ENCODE results near the gene CPVL. TPM values are rescaled to one million over a fixed set of nuclear protein-coding genes. Genes with fewer than 3 reads are reported as not detected.

The CPVL gene
- total RNA-seq, 1 experiment from 2014 or later = 26.9 TPM

DNA sequence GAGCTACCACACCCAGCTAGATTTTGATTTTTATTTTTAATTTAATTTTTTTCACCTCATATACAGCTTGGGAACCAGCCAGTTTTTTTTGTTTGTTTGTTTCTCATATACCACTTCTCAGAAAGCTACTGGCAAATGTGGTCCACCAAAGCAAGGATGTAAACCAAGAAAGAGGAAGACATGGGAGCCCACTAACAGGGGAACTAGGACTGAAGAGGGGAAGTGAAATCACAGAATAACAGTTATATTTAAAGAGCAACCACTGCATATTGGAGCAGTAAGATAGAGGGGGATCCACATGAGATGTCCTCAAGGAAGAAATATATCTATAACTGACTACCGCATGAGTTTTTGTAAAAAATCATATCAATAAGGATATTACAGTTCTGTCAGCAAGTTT lies 10.5 kb downstream of the CPVL start:
- no peak overlapping the region for H3K27ac Mint-ChIP-seq
- no peaks in the 10 kb centered on the region; the same call in 1 of the 2 replicates for H3K27me3 Mint-ChIP-seq (ENCODE audit: low read depth)

More for the DNA sequence above, 10.5 kb downstream of the CPVL start:
- Histone ChIP-seq H2AK5ac (ENCODE audit: insufficient read length, low read length) (no peak overlapping the region), H2BK15ac (ENCODE audit: low read depth, low read length) (no peak overlapping the region), H3K9me3 (ENCODE audit: control insufficient read depth, low read depth, low read length) (no peaks in the 10 kb centered on the region), H2BK120ac (ENCODE audit: low read depth, low read length, poor library complexity, severe bottlenecking) (no peak overlapping the region), H3K14ac (ENCODE audit: insufficient read depth, low read length) (no peak overlapping the region), H3K23me2 (ENCODE audit: insufficient read length, low read depth, low read length, poor library complexity, severe bottlenecking) (no peaks in the 10 kb centered on the region), H4K8ac (replicated peaks; ENCODE audit: insufficient read length, low read depth, low read length) (no peak overlapping the region), H3K18ac (ENCODE audit: insufficient read length, low read depth, low read length) (no peak overlapping the region), H3K27me3 (ENCODE audit: insufficient read depth, low read length) (no peaks in the 10 kb centered on the region), H2BK5ac (ENCODE audit: insufficient read length, low read length) (no peak overlapping the region), H3K4me1 (ENCODE audit: insufficient read depth, low read length) (no peaks in the 10 kb centered on the region), H3K27ac (ENCODE audit: insufficient read length, low read depth, low read length) (no peak overlapping the region), H2BK20ac (ENCODE audit: low read depth, low read length, poor library complexity, severe bottlenecking) (no peak overlapping the region), H2AFZ (ENCODE audit: low read length) (no peak overlapping the region), H4K20me1 (ENCODE audit: control insufficient read depth, insufficient read depth, insufficient read length) (no peaks in the 10 kb centered on the region), H2BK12ac (ENCODE audit: insufficient read length, low read depth, low read length) (no peak overlapping the region), H3K79me1 (ENCODE audit: insufficient read depth, low read depth, low read length, poor library complexity, severe bottlenecking) (no peaks in the 10 kb centered on the region), H3T11ph (ENCODE audit: low read length) (no peak overlapping the region), H4K91ac (ENCODE audit: insufficient read length, low read depth, low read length) (no peak overlapping the region), H3K9ac (ENCODE audit: extremely low read depth, insufficient read length, low read length) (no peak overlapping the region), H3K23ac (ENCODE audit: insufficient read length, low read depth, low read length) (no peak overlapping the region), H3K79me2 (ENCODE audit: insufficient read depth, low read length) (no peaks in the 10 kb centered on the region), H3K4ac (ENCODE audit: low read depth, low read length) (no peak overlapping the region), H4K5ac (ENCODE audit: insufficient read length, low read depth, low read length) (no peak overlapping the region), H3K4me2 (ENCODE audit: insufficient read depth, insufficient read length, low read length) (no peak overlapping the region), H3K56ac (ENCODE audit: insufficient read length, low read depth, low read length) (no peak overlapping the region)
- H3K4me1 Mint-ChIP-seq = peaks cover 0 to 7% of the 10 kb centered on the region in 2 experiments; a peak in 3 of 4 replicates
- no CpG with 5 or more reads among the region's 1 CpG for WGBS (ENCODE audit: extremely low coverage, insufficient read length, low lambda C conversion rate)
- peaks cover 0 to 10% (median 0%) of the 10 kb centered on the region in 3 experiments; a peak in 2 of 7 replicates for H3K36me3 Mint-ChIP-seq (ENCODE audit: insufficient read depth in 1 of 3, low read depth in 3 of 3)
- DNase-seq = no peak
- TF ChIP-seq, protein P1, sequence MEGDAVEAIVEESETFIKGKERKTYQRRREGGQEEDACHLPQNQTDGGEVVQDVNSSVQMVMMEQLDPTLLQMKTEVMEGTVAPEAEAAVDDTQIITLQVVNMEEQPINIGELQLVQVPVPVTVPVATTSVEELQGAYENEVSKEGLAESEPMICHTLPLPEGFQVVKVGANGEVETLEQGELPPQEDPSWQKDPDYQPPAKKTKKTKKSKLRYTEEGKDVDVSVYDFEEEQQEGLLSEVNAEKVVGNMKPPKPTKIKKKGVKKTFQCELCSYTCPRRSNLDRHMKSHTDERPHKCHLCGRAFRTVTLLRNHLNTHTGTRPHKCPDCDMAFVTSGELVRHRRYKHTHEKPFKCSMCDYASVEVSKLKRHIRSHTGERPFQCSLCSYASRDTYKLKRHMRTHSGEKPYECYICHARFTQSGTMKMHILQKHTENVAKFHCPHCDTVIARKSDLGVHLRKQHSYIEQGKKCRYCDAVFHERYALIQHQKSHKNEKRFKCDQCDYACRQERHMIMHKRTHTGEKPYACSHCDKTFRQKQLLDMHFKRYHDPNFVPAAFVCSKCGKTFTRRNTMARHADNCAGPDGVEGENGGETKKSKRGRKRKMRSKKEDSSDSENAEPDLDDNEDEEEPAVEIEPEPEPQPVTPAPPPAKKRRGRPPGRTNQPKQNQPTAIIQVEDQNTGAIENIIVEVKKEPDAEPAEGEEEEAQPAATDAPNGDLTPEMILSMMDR (conservative IDR thresholded peaks at IDR 0.05) = no peak
- no peak overlapping the region for H3K4me3 Mint-ChIP-seq
- H3K9me3 Mint-ChIP-seq = peaks cover 7% of the 10 kb centered on the region in 2 experiments; a peak in 4 of 5 replicates

All from H9 (cell line).